PC-3 (cell line): ENCODE results near the gene NCAPH2.

Source experiments
- EZH2phosphoT487 ChIP-seq: fragments of 300-600 bp; sonication (generic); IDR thresholded peaks from 2 replicates; pipeline ENCODE4 v1.6.1; 2018; ENCODE audit warnings: mild to moderate bottlenecking, antibody characterized with exemption, low read length, borderline replicate concordance
- TF ChIP-seq, protein P1 (sequence below): fragments of 300-600 bp; sonication (generic); conservative IDR thresholded peaks from 2 replicates; pipeline ENCODE4 v1.5.1; 2017; ENCODE audit warnings: antibody characterized with exemption, low read depth, mild to moderate bottlenecking, low read length

GRCh38 chr22:50574383-50574755, 66.3 kb downstream of the NCAPH2 start:
- TF ChIP-seq, protein P1, sequence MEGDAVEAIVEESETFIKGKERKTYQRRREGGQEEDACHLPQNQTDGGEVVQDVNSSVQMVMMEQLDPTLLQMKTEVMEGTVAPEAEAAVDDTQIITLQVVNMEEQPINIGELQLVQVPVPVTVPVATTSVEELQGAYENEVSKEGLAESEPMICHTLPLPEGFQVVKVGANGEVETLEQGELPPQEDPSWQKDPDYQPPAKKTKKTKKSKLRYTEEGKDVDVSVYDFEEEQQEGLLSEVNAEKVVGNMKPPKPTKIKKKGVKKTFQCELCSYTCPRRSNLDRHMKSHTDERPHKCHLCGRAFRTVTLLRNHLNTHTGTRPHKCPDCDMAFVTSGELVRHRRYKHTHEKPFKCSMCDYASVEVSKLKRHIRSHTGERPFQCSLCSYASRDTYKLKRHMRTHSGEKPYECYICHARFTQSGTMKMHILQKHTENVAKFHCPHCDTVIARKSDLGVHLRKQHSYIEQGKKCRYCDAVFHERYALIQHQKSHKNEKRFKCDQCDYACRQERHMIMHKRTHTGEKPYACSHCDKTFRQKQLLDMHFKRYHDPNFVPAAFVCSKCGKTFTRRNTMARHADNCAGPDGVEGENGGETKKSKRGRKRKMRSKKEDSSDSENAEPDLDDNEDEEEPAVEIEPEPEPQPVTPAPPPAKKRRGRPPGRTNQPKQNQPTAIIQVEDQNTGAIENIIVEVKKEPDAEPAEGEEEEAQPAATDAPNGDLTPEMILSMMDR = no peak
- no peak for TF ChIP-seq EZH2phosphoT487
